GM18511 (cell line): Measurements from ENCODE around the gene PCDHA12.
"Not testable (repeated sequence)": the region's sequence is repeated elsewhere in the genome, so short reads cannot be mapped to it uniquely, and the experiment has no call there.

Experiments used
- ATAC-seq: cut with Tn5 transposase; IDR thresholded peaks from one replicate; pipeline ENCODE4 v1.9.1; 2021; ENCODE audit warnings: mild to moderate bottlenecking, moderate library complexity; ENCODE audit not compliant: unreplicated experiment

Gene PCDHA12

GRCh38 chr5:140875085-140876065 is at the start of gene PCDHA12:
Gene PCDHA12 (plus strand): TSS chr5:140875308. CDS start chr5:140875473, 165 bp downstream.
- ATAC-seq, result no peak

DNA sequence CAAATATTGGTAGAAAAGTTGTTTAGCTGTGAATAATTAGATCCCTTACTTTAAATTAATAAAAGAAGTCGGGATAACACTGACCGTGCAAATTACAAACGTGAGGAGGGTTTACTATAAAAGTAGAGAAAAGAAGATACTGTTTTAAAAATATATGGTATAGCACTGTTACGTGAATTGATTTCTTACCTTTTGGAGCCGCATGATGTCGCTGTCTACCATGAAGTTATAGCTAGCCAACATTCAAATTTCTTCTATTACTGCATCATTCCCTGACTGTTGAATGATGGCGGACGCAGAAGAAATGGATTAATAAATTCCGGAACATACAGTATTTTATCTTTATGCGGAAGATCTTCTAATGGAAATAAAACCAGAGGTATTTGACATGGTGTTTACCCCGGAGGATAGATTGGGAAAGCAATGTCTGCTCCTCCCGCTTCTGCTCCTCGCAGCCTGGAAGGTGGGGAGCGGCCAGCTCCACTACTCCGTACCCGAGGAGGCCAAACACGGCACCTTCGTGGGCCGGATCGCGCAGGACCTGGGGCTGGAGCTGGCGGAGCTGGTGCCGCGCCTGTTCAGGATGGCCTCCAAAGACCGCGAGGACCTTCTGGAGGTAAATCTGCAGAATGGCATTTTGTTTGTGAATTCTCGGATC is 47.3 kb upstream of the PCDHA12 start, which contains the start of gene PCDHA6:
Gene PCDHA6 (plus strand): TSS at position 257 of the 658 bp plus-strand sequence. CDS start 132 bp downstream, at position 389.
- no peak for ATAC-seq

DNA sequence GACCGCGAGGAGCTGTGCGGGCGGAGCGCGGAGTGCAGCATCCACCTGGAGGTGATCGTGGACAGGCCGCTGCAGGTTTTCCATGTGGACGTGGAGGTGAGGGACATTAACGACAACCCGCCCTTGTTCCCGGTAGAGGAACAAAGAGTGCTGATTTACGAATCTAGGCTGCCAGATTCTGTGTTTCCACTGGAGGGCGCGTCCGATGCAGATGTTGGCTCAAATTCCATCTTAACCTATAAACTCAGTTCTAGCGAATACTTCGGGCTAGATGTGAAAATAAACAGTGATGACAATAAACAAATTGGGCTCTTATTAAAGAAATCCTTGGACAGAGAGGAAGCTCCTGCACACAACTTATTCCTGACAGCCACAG is 46.8 kb upstream of the PCDHA12 start:
- ATAC-seq, result no peak

DNA sequence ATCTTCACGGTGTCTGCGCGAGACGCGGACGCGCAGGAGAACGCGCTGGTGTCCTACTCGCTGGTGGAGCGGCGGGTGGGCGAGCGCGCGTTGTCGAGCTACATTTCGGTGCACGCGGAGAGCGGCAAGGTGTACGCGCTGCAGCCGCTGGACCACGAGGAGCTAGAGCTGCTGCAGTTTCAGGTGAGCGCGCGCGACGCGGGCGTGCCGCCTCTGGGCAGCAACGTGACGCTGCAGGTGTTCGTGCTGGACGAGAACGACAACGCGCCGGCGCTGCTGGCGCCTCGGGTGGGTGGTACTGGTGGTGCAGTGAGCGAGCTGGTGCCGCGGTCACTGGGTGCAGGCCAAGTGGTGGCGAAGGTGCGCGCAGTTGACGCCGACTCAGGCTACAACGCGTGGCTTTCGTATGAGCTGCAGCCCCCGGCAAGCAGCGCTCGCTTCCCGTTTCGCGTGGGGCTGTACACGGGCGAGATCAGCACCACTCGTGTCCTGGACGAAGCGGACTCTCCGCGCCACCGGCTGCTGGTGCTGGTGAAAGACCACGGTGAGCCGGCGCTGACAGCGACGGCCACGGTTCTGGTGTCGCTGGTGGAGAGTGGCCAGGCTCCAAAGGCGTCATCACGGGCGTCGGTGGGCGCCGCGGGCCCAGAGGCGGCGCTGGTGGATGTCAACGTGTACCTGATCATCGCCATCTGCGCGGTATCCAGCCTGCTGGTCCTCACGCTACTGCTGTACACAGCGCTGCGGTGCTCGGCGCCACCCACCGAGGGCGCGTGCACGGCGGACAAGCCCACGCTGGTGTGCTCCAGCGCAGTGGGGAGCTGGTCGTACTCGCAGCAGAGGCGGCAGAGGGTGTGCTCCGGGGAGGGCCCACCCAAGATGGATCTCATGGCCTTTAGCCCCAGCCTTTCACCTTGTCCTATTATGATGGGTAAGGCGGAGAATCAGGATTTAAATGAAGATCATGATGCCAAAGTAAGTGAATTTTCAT is 45.3 kb upstream of the PCDHA12 start:
- not testable (repeated sequence) for ATAC-seq

- ATAC-seq, result no peak
These were observed 41.1 kb upstream of the PCDHA12 start, which contains the start of gene PCDHA7 for GRCh38 chr5:140833993-140834392. Gene PCDHA7 (plus strand): TSS chr5:140834269. CDS start chr5:140834384, 115 bp downstream.

DNA sequence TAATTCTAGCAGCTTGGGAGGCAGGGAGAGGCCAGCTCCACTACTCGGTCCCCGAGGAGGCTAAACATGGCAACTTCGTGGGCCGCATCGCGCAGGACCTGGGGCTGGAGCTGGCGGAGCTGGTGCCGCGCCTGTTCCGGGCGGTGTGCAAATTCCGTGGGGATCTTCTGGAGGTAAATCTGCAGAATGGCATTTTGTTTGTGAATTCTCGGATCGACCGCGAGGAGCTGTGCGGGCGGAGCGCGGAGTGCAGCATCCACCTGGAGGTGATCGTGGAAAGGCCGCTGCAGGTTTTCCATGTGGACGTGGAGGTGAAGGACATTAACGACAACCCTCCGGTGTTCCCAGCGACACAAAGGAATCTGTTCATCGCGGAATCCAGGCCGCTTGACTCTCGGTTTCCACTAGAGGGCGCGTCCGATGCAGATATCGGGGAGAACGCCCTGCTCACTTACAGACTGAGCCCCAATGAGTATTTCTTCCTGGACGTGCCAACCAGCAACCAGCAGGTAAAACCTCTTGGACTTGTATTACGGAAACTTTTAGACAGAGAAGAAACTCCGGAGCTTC is 40.6 kb upstream of the PCDHA12 start:
- not testable (repeated sequence) for ATAC-seq

DNA sequence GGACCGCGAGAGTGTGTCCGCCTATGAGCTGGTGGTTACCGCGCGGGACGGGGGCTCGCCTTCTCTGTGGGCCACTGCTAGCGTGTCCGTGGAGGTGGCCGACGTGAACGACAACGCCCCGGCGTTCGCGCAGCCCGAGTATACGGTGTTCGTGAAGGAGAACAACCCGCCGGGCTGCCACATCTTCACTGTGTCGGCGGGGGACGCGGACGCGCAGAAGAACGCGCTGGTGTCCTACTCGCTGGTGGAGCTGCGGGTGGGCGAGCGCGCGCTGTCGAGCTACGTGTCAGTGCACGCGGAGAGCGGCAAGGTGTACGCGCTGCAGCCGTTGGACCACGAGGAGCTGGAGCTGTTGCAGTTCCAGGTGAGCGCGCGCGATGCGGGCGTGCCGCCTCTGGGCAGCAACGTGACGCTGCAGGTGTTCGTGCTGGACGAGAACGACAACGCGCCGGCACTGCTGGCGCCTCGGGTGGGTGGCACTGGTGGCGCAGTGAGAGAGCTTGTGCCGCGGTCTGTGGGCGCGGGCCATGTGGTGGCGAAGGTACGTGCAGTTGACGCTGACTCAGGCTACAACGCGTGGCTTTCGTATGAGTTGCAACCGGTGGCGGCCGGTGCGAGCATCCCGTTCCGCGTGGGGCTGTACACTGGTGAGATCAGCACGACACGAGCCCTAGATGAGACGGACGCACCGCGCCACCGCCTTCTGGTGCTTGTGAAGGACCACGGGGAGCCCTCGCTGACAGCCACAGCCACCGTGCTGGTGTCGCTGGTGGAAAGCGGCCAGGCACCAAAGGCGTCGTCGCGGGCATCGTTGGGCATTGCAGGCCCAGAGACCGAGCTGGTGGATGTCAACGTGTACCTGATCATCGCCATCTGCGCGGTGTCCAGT is 39.2 kb upstream of the PCDHA12 start:
- ATAC-seq, result no peak

GRCh38 chr5:140840978-140841962 is 33.8 kb upstream of the PCDHA12 start, which contains the start of gene PCDHA8:
Gene PCDHA8 (plus strand): TSS chr5:140841187. CDS start chr5:140841322, 135 bp downstream.
- ATAC-seq, result no peak

GRCh38 chr5:140842798-140843733 is 32.0 kb upstream of the PCDHA12 start:
- ATAC-seq, result no peak

DNA sequence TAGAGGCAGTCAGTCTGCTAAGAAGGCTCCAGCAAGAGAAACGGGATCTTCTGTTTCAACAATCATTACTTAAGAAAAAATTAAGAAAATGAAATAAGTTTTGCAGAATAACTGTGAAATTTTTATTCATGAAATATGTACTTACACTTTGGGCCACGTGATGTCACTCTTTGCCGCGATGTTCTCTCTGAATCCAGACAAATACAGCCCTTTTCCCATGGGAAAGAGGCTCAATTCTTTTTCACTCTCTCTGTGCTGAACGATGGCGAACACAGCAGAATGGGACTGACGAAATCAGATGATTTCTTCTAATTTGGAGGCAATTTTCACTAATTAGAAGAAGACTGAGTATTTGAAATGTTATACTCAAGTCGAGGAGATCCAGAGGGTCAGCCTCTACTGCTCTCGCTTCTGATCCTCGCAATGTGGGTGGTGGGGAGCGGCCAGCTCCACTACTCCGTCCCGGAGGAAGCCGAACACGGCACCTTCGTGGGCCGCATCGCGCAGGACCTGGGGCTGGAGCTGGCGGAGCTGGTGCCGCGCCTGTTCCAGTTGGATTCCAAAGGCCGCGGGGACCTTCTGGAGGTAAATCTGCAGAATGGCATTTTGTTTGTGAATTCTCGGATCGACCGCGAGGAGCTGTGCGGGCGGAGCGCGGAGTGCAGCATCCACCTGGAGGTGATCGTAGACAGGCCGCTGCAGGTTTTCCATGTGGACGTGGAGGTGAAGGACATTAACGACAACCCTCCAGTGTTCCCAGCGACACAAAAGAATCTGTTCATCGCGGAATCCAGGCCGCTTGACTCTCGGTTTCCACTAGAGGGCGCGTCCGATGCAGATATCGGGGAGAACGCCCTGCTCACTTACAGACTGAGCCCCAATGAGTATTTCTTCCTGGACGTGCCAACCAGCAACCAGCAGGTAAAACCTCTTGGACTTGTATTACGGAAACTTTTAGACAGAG is 26.7 kb upstream of the PCDHA12 start, which contains the start of gene PCDHA9:
Gene PCDHA9 (plus strand): TSS at position 244 of the 964 bp plus-strand sequence. CDS start 114 bp downstream, at position 358.
- ATAC-seq, result not testable (repeated sequence)

DNA sequence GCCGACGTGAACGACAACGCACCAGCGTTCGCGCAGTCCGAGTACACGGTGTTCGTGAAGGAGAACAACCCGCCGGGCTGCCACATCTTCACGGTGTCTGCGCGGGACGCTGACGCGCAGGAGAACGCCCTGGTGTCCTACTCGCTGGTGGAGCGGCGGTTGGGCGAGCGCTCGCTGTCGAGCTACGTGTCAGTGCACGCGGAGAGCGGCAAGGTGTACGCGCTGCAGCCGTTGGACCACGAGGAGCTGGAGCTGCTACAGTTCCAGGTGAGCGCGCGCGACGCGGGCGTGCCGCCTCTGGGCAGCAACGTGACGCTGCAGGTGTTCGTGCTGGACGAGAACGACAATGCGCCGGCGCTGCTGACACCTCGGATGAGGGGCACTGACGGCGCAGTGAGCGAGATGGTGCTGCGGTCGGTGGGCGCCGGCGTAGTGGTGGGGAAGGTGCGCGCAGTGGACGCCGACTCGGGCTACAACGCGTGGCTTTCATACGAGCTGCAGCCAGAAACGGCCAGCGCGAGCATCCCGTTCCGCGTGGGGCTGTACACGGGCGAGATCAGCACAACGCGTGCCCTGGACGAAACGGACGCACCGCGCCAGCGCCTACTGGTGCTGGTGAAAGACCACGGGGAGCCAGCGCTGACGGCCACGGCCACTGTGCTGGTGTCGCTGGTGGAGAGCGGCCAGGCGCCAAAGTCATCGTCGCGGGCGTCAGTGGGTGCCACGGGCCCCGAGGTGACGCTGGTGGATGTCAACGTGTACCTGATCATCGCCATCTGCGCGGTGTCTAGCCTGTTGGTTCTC is 25.1 kb upstream of the PCDHA12 start:
- ATAC-seq, result not testable (repeated sequence)

- no peak for ATAC-seq
These were observed 19.1 kb upstream of the PCDHA12 start, which contains the start of gene PCDHA10 for GRCh38 chr5:140855772-140856674. Gene PCDHA10 (plus strand): TSS chr5:140855897. CDS start chr5:140856049, 152 bp downstream.

GRCh38 chr5:140857177-140857986 is 17.7 kb upstream of the PCDHA12 start:
- no peak for ATAC-seq
